Uterus (tissue), 2 donors: ENCODE results near the gene SULT2A1.

Experiments used
- CTCF ChIP-seq, 4 experiments: fragments of 200-600 bp in 2 of 4; fragments of 450-650 bp in 2 of 4; sonication (generic) in 2 of 4; IDR thresholded peaks; one replicate each; pipeline ENCODE4 v1.5.1; 2016 to 2019; ENCODE audit warnings: antibody characterized with exemption in 4 of 4, mild to moderate bottlenecking in 2 of 4, moderate library complexity in 1 of 4
- POLR2A ChIP-seq, 2 donors: fragments of 450-650 bp; IDR thresholded peaks; one replicate each; pipeline ENCODE4 v1.6.1; 2016; ENCODE audit warnings: antibody characterized with exemption in 2 of 2, mild to moderate bottlenecking in 1 of 2, moderate library complexity in 1 of 2

GRCh38 chr19:47897861-47898260 is 11.7 kb upstream of the SULT2A1 start:
- TF ChIP-seq CTCF (IDR thresholded peaks at IDR 0.05) (no peak), POLR2A (IDR thresholded peaks at IDR 0.05) (no peak)
